SW480 (cell line): ENCODE measurements around the gene GLRX5.
"Not testable (repeated sequence)": the region's sequence is repeated elsewhere in the genome, so short reads cannot be mapped to it uniquely, and the experiment has no call there.

Source experiments
- DNase-seq: peaks from one replicate; pipeline ENCODE4 v3.0.0-alpha.2; 2016; ENCODE audit warnings: low spot score

The GLRX5 gene

DNA sequence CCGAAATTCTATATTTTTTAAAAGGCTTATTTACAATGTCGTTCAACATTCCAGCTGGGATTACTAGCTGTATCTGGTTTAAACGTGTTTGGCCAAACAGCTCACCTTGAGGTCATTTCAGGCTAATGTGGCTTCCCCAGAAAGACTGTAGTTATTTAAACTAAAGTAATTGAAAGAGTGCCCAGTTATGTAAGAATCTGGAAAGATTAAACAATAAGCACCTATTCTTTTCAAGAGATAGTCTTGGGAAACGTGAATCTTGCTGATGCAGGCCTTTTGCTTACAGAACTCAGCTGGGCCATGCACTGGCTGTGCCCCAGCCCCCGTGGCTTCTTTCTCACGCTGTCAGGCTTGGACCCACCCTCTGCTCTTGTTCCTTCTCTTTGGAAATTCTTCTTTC is 24.4 kb downstream of the GLRX5 start:
- no peak for DNase-seq

DNA sequence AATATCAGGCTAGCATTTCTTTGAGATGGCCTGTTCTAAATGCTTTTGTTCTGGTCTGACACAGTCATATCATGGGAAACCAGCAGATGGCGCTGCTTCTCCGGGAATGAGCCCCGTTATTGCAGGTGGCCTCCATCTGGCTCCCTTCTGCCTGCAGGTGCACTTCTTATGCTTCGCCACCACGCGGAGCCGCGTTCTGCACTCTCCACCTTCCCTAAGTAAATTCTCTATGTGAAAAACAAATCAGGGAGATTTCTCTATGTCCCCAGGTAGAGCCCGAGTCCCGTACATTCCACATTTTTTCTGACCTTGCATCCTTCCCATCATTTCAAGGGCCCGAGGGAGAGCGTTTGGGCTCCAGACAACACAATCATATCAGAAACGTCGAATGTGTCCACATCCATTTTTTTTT is 26.2 kb downstream of the GLRX5 start:
- peak; percentile 96 for DNase-seq

DNA sequence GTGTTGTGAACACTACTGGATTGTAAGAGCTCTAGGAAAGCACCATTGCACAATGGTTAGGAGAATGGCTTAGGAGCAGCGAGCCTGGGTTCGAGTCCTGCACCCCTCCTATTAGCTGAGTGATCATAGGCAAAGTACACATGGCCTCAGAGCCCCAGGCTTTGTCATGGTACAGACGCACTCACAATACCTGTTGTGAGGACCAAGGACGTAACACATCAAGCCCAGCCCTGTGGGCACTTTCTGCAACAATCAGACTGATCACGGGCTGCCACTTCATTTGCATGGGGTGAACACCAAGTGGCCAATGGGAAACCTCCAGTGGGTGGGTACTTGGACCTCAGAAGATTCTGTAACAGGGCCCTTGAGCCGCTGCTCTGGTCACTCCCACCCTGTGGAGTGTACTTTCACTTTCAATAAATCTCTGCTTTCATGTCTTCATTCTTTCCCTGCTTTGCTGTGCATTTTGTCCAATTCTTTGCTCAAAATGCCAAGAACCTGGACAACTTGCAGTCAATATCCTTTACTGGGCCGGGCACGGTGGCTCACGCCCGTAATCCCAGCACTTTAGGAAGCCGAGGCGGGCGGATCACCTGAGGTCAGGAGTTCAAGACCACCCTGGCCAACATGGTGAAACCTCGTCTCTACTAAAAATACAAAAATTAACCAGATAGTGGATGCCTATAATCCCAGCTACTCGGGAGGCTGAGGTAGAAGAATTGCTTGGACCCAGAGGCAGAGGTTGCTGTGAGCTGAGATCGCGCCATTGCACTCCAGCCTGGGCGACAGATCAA is 28.2 kb downstream of the GLRX5 start:
- no peak for DNase-seq

DNA sequence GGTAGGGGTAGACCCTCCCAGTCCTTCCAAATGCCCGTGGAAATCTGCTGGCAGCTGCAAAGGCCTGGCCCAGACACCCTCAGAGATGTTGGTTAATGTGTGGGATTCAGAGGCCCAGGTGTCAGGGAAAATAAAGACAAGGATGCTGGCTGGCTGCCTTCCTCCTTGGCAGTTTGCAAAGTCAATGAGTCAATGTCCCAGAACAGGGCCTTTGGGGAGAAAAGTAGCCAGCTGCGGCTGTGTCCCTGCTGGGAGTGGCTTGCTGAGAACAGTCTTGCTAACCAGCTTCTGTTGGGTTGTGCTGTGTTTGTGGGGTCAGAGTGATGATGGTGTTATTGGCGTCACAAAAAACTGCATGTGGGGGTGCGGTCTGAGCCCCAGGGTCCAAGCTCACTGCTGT is 29.2 kb downstream of the GLRX5 start:
- DNase-seq: no peak

DNA sequence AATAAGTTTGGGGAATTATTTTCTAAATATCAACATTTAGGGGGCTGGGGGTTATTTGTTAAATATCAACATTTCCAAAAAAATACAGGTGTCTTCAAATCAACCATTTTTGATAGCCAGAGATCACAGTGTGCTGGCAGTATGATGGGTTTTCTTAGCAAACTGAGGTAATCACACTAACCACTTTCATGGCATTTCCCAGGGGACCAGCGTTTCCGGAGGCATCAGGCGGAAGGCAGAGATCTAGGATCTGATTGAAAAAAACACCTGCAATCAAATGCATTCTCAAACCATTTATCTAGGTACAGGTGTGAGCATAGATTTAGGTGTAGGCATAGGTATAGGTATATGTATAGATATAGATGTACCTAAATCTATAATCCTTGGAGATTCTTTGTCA is 34.6 kb downstream of the GLRX5 start:
- no peak for DNase-seq

DNA sequence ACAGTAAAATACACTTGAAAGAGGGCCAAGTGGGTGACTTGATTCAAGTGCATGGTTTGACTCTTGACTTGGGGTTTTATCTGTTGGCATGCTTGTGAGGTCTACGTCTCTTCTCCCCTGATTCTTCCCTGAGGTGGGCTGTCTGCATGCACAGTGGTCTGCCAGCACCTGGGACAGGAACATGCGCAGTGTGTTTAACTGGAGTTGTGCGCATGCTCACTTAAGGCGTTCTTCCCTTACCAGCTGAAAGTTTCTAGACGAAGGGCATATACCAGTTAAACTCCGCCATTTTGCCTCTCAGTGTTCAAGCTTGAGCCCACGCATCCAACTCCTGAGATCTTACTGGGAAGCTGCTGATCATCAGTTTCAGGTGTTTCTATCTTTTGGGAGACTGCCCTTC is 38.5 kb downstream of the GLRX5 start:
- DNase-seq: no peak

DNA sequence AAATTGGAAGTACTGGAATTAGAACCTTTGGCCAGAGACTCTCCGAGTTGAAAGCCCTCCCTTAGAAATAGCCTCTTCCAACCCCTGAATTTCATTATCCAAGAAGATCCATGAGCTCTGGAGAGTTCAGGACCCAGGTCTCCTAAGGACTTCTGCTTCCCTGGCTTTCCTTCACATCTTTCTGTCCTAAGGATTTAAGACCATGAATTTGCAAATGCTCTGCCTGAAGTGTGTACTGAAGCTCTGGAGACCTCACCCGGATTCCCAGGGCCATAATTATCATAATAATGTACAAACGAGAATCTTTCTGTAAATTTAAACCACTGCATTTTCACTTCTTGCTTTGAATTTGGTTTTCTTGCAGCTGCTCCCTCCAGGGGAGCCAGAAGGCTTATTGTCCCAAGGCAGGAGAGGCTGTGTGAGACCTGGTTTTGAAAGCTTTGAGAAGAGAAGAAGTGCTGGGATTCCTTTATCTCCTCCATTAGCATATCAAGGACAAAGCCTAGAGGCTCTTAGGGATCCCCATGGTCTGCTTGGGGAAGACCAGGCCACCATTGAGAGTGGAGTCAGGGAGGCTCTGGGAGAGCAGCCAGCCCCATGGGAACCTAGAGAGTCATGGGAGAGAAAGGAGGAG is 41.1 kb downstream of the GLRX5 start:
- no peak for DNase-seq

DNA sequence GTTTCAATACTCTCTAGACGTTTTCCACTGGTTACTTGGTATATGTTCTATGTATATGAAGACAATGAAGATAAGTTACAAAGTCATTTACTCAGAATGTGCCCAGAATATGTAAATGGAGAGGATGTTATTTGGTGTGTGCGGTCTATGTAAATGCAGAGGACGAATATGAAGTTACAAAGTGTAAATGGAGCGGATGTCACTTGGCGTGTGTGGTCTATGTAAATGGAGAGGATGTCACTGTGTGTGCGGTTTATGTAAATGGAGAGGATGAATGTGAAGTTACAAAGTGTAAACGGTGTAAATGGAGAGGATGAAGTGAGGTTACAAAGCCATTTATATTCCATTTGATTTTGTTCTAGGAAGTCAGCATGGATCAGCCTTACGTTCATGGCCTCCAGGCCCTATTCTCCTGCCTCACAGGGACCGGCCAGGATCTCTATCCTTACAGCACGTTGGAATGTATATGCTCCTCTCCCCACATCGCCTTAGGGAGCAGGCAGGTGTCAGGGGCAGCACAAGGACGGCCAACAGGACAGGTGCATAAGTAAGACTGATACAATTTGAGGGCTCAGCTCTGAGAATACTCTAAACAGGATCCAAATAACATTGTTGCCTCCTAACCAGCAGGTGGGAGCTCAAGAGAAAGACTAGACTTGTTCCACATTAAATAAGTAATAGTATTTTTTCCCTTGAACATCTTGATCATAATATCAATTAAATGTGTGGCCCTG is 42.4 kb downstream of the GLRX5 start:
- DNase-seq: no peak

DNA sequence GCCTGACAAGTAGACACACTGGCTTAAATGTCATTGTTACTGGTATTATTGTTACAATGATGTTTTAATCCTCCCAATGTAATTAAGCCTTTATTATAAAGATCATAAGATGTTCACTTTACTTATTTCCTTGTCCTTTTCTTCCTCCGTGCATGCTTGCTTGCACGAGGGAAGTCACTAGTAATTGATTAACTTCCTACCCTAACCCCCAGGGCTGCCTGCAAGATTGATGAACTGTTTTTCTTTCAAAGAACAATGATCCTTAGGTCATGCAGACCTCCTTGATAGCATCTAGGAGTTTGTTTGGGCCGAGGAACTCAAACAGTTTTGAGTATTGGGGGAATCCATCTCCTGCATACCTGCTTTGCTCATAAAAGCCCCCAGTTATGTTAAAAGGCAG is 43.0 kb downstream of the GLRX5 start:
- DNase-seq: no peak

DNA sequence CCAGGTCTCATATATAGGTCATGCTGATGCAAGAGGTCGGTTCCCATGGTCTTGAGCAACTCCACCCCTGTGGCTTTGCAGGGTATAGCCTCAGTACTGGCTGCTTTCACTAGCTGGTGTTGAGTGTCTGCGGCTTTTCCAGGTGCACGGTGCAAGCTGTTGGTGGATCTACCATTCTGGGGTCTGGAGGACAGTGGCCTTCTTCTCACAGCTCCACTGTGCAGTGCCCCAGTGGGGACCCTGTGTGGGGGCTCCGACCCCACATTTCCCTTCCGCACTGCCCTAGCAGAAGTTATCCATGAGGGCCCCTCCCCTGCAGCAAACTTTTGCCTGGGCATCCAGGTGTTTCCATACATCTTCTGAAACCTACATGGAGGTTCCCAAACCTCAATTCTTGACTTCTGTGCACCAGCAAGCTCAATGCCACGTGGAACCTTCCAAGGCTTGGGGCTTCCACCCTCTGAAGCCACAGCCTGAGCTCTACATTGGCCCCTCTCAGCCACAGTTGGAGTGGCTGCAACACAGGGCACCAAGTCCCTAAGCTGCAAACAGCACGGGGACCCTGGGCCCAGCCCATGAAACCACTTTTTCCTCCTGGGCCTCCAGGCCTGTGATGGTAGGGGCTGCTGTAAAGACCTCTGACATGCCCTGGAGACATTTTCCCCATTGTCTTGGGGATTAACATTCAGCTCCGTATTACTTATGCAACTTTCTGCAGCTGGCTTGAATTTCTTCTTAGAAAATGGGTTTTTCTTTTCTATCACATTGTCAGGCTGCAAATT is 49.2 kb downstream of the GLRX5 start:
- DNase-seq: not testable (repeated sequence)

DNA sequence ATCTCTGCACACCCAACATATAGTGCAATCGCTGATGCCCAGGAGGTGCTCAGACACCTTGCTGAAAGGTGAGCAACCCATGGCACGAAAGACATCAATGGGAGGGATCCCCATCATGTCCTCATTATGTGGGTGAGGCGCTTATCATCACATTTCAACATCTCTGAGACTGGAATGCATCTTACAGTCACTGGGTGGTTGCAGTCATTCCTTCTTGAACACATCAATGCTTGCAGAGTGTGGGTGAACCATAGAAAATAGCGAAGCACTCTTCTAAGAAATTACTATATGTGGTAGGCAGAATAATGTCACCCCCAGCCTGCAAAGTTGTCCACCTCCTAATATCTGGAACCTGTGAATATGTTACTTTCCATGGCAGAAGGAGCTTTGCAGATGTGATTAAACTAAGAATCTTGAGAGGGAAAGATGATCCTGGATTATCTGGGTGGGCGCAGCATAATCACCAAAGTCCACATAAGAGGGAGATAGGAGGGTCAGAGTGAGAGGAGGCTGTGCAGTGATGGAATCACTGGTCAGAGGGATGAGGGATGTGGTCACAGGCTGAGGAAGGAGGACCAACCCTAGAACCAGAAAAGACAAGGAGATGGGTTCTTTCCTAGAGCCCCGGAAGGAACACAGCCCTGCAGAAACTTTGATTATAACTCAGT is 51.2 kb downstream of the GLRX5 start:
- DNase-seq: no peak

DNA sequence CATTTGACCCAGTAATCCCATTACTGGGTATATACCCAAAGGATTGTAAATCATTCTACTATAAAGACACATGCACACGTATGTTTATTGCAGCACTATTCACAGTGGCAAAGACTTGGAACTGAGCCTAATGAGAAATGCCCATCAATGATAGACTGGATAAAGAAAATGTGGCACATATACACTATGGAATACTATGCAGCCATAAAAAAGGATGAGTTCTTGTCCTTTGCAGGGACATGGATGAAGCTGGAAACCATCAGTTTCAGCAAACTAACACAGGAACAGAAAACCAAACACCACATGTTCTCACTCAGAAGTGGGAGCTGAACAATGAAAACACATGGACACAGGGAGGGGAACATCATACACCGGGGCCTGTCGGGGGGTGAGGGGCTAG is 56.3 kb downstream of the GLRX5 start:
- DNase-seq: not testable (repeated sequence)
